ENCODE results near the gene PTDSS2. TPM values are rescaled to one million over a fixed set of nuclear protein-coding genes. Genes with fewer than 3 reads are reported as not detected.

PTDSS2 gene
- total and polyA plus RNA-seq, 2 of the 13 experiments (the other 11 are each of a cell fraction or from before 2014, with no cell fraction given) = 21.7 to 26.4 TPM

- peak; percentile 83 for TF ChIP-seq ZNF687 (CRISPR knock-in tag; IDR thresholded peaks at IDR 0.05)
- TF ChIP-seq ZNF777 (CRISPR knock-in tag; IDR thresholded peaks at IDR 0.05) = 0 out of 2 replicates have a peak, but pooled peaks have one; percentile 13
- peak; percentile 50; the same call in 1 of the 2 replicates for TF ChIP-seq MEIS2 (CRISPR knock-in tag; IDR thresholded peaks at IDR 0.05)
- TF ChIP-seq ZNF619 (CRISPR knock-in tag; IDR thresholded peaks at IDR 0.05) = 0 out of 2 replicates have a peak, but pooled peaks have one; percentile 1
- TF ChIP-seq SPEN (CRISPR knock-in tag; IDR thresholded peaks at IDR 0.05; ENCODE audit: low read depth) = no peak
- 0 out of 2 replicates have a peak, but pooled peaks have one; percentile 5 for TF ChIP-seq NFKB2 (CRISPR knock-in tag; IDR thresholded peaks at IDR 0.05; ENCODE audit: borderline replicate concordance)
- TF ChIP-seq ZFX (CRISPR knock-in tag; IDR thresholded peaks at IDR 0.05; ENCODE audit: low read depth) = peak; percentile 47; the same call in 1 of the 2 replicates
- no peak for TF ChIP-seq ZGPAT (CRISPR knock-in tag; IDR thresholded peaks at IDR 0.05)
- peak; percentile 85 for TF ChIP-seq AGO1 (IDR thresholded peaks at IDR 0.05; ENCODE audit: low read depth, low read length, poor library complexity, severe bottlenecking)
- peak; percentile 14 for TF ChIP-seq ZNF883 (CRISPR knock-in tag; IDR thresholded peaks at IDR 0.05; ENCODE audit: not compliant biosample characterization)
- no peak for TF ChIP-seq EZH2 (conservative IDR thresholded peaks at IDR 0.05; ENCODE audit: low read depth, low read length)
- TF ChIP-seq, protein P1, sequence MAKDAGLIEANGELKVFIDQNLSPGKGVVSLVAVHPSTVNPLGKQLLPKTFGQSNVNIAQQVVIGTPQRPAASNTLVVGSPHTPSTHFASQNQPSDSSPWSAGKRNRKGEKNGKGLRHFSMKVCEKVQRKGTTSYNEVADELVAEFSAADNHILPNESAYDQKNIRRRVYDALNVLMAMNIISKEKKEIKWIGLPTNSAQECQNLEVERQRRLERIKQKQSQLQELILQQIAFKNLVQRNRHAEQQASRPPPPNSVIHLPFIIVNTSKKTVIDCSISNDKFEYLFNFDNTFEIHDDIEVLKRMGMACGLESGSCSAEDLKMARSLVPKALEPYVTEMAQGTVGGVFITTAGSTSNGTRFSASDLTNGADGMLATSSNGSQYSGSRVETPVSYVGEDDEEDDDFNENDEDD (CRISPR knock-in tag; IDR thresholded peaks at IDR 0.05; ENCODE audit: borderline replicate concordance) = peak; percentile 43; the same call in 1 of the 2 replicates
- TF ChIP-seq REST (IDR thresholded peaks at IDR 0.05; ENCODE audit: borderline replicate concordance in 1 of 2, low read depth in 1 of 2, low read length in 2 of 2) = no peak
- TF ChIP-seq SCMH1 (CRISPR knock-in tag; IDR thresholded peaks at IDR 0.05; ENCODE audit: borderline replicate concordance) = no peak
- TF ChIP-seq DBP (CRISPR knock-in tag; IDR thresholded peaks at IDR 0.05; ENCODE audit: not compliant biosample characterization) = no peak
Measured at GRCh38 chr11:416051-416756, 33.9 kb upstream of the PTDSS2 start (continued).
